ENCODE measurements around the gene RASGRP4.
"Not testable (repeated sequence)": the region's sequence is repeated elsewhere in the genome, so short reads cannot be mapped to it uniquely, and the experiment has no call there.

RASGRP4 gene

GRCh38 chr19:38425810-38426466 lies at the start of gene RASGRP4:
Gene RASGRP4, minus strand, starts transcription at chr19:38426219. Its CDS starts 128 bp downstream, at chr19:38426091.
- H3K27ac ChIP-seq: no peak within 1 kb of the TSS
- TF ChIP-seq ZFX (IDR thresholded peaks at IDR 0.05) (no peak), CTCF (conservative IDR thresholded peaks at IDR 0.05) (no peak)

GRCh38 chr19:38475176-38475575 lies 49.2 kb upstream of the RASGRP4 start:
- H3K27ac ChIP-seq: no peak overlapping the region
- TF ChIP-seq ZFX (IDR thresholded peaks at IDR 0.05) (no peak), CTCF (conservative IDR thresholded peaks at IDR 0.05) (no peak)

- H3K27ac ChIP-seq: no peak overlapping the region
Measured at GRCh38 chr19:38473201-38473600, 47.2 kb upstream of the RASGRP4 start.

GRCh38 chr19:38472725-38473124 lies 46.7 kb upstream of the RASGRP4 start:
- not testable (repeated sequence) for H3K27ac ChIP-seq

More at GRCh38 chr19:38473201-38473600, 47.2 kb upstream of the RASGRP4 start:
- TF ChIP-seq CTCF (conservative IDR thresholded peaks at IDR 0.05) (no peak), ZFX (IDR thresholded peaks at IDR 0.05) (no peak)

- TF ChIP-seq CTCF (conservative IDR thresholded peaks at IDR 0.05): no peak
- TF ChIP-seq ZFX (IDR thresholded peaks at IDR 0.05): no peak
- H3K27ac ChIP-seq: no peak overlapping the region
Measured at GRCh38 chr19:38470788-38471480, 44.9 kb upstream of the RASGRP4 start.

- TF ChIP-seq CTCF (conservative IDR thresholded peaks at IDR 0.05): no peak
- TF ChIP-seq ZFX (IDR thresholded peaks at IDR 0.05): no peak
- H3K27ac ChIP-seq: no peak overlapping the region
Measured at GRCh38 chr19:38469151-38469550, 43.1 kb upstream of the RASGRP4 start.

- H3K27ac ChIP-seq: no peak overlapping the region
- TF ChIP-seq ZFX (IDR thresholded peaks at IDR 0.05): no peak
- no peak for TF ChIP-seq CTCF (conservative IDR thresholded peaks at IDR 0.05)
Measured at GRCh38 chr19:38467541-38468525, 41.8 kb upstream of the RASGRP4 start.

Measured in C4-2B (cell line).